Right atrium auricular region (tissue), 2 donors: ENCODE measurements around the gene PCDHGB6. TPM values are rescaled to one million over a fixed set of nuclear protein-coding genes. Genes with fewer than 3 reads are reported as not detected.

Experiments used
- DNase-seq: peaks from one replicate; pipeline ENCODE4 v3.0.0-alpha.2; 2019; ENCODE audit warnings: low spot score
- H3K27ac ChIP-seq, 2 donors: fragments of 200-600 bp; sonication (generic); 1 replicate in 1 of 2; 2 replicates in 1 of 2; pipeline ENCODE4 v1.5.1; 2016 to 2019
- H3K27me3 ChIP-seq, 2 donors: fragments of 200-600 bp; sonication (generic); one replicate each; pipeline versions ENCODE4 v1.5.1 to v1.6.0; 2017 to 2019
- H3K36me3 ChIP-seq: fragments of 200-600 bp; sonication (generic); one replicate; pipeline ENCODE4 v1.5.1; 2016
- H3K4me1 ChIP-seq, 2 donors: fragments of 200-600 bp; sonication (generic); one replicate each; pipeline versions ENCODE4 v1.5.1 to v1.6.0; 2017 to 2019
- H3K4me3 ChIP-seq, 2 donors: fragments of 200-600 bp; sonication (generic); 1 replicate in 1 of 2; 2 replicates in 1 of 2; pipeline ENCODE4 v1.5.1; 2017 to 2019; ENCODE audit warnings: mild to moderate bottlenecking in 1 of 2, moderate library complexity in 1 of 2
- H3K9me3 ChIP-seq, 2 donors: fragments of 200-600 bp; sonication (generic); one replicate each; pipeline ENCODE4 v1.5.1; 2019
- CTCF ChIP-seq, 2 donors: fragments of 200-600 bp; sonication (generic); IDR thresholded peaks; one replicate each; pipeline ENCODE4 v1.5.1; 2019; ENCODE audit warnings: antibody characterized with exemption in 2 of 2
- total RNA-seq, 2 donors: library from RNA; depleted of rRNA; stranded (reverse); fragments of >200 nt; gene quantifications; one replicate each; pipeline ENCODE4 v1.1.0, GENCODE V29; 2016

The PCDHGB6 gene
- total RNA-seq, 2 donors from 2014 or later: 5.0 to 7.1 TPM

GRCh38 chr5:141437221-141437620 lies 29.4 kb downstream of the PCDHGB6 start:
- Histone ChIP-seq H3K4me1 (peaks cover 0 to 3% of the 10 kb centered on the region in 2 donors), H3K27ac (no peak overlapping the region), H3K27me3 (no peaks in the 10 kb centered on the region), H3K9me3 (peaks cover 11 to 79% of the 10 kb centered on the region in 2 donors), H3K36me3 (no peaks in the 10 kb centered on the region), H3K4me3 (no peak overlapping the region)
- no peak for TF ChIP-seq CTCF (IDR thresholded peaks at IDR 0.05)
- no peak for DNase-seq

DNA sequence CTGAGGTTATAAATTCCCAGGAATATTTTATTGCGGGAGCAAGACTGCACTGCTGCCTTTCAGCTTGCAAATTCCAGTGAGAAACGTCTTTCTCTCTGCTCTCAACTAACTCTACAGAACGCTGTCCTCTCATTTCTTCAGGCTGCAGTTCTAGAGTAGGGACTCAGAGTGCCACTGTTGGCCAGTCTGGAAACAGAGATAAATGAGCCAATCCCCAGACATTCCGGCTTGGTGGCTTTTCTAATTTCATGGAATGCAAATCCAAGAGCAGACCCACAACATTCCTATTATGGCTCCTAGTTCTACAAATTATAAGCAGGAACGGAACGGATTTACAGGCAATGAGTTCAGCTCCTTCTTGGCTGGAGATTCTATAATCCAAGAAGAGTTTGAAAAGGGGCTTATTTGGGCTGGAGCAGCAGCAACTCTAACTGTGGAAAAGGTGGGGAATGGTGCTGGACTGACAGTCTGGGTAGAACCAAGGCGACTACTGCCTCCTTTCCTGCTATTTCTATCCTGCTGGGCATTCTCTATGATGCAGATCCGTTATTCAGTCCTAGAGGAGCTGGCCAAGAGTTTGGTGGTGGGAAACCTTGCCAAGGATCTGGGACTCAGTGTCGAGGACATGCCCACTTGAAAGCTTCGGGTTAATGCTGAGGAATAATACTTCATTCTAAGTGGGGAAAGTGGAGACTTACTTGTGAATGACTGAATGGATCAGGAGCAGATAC lies 31.8 kb downstream of the PCDHGB6 start:
- no peaks in the 10 kb centered on the region for H3K4me1 ChIP-seq
- H3K27me3 ChIP-seq: no peaks in the 10 kb centered on the region
- H3K4me3 ChIP-seq: no peak overlapping the region
- no peaks in the 10 kb centered on the region for H3K36me3 ChIP-seq
- H3K27ac ChIP-seq: no peak overlapping the region
- TF ChIP-seq CTCF (IDR thresholded peaks at IDR 0.05): no peak
- no peak for DNase-seq
- peaks cover 11 to 68% of the 10 kb centered on the region in 2 donors for H3K9me3 ChIP-seq

- Histone ChIP-seq H3K27me3 (no peaks in the 10 kb centered on the region), H3K27ac (no peak overlapping the region), H3K4me3 (no peak overlapping the region), H3K36me3 (no peaks in the 10 kb centered on the region), H3K4me1 (no peaks in the 10 kb centered on the region), H3K9me3 (peaks cover 11 to 66% of the 10 kb centered on the region in 2 donors)
- TF ChIP-seq CTCF (IDR thresholded peaks at IDR 0.05): no peak
- DNase-seq: no peak
Measured at GRCh38 chr5:141440341-141440740, 32.5 kb downstream of the PCDHGB6 start.

DNA sequence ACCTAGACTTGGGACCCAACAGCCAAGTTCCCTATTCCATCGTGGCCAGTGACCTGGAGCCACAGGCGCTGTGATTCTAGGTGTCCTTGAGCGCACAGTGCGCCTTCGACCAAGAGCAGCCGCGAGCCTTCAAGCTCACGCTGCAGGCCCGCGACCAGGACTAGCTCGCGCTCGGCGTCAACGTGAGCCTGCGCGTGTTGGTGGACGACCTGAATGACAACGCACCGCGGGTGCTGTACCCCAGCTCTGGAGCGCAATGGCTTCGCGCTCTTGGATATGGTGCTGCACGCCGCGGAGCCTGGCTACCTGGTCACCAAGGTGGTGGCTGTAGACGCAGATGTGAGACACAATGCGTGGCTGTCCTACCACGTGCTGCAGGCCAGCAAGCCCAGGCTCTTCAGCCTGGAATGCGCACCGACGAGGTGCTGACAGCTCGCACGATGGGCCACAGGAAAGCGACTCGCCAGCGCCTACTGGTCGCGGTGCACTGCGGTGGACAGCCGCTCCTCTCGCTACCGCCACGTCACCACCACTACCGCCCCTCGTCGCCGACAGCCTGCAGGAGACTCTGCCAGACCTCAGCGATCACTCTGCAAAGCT lies 33.9 kb downstream of the PCDHGB6 start:
- H3K27me3 ChIP-seq: no peaks in the 10 kb centered on the region
- H3K36me3 ChIP-seq: no peaks in the 10 kb centered on the region
- no peak overlapping the region for H3K27ac ChIP-seq
- H3K4me1 ChIP-seq: no peaks in the 10 kb centered on the region
- H3K4me3 ChIP-seq: no peak overlapping the region
- TF ChIP-seq CTCF (IDR thresholded peaks at IDR 0.05): no peak
- no peak for DNase-seq
- peaks cover 5 to 55% of the 10 kb centered on the region in 2 donors for H3K9me3 ChIP-seq

Other genes with a start within 250 kb of the PCDHGB6 start
- gene PCDHB7, start 235.4 kb upstream of the PCDHGB6 start, total RNA-seq: 1 to 10 TPM; 1.0 to 1.4 TPM
- 1 to 10 TPM in 1 of 2 donors, under 1 TPM in 1; 0.90 to 1.7 TPM for gene PCDHB8, start 230.2 kb upstream of the PCDHGB6 start, total RNA-seq
- 1 to 10 TPM; 5.3 TPM for gene PCDHB16, start 225.6 kb upstream of the PCDHGB6 start, total RNA-seq
- gene PCDHB9, start 220.9 kb upstream of the PCDHGB6 start, total RNA-seq: 1 to 10 TPM; 1.7 to 2.5 TPM
- gene PCDHB10, start 215.7 kb upstream of the PCDHGB6 start, total RNA-seq: 1 to 10 TPM; 2.0 to 2.5 TPM
- 1 to 10 TPM; 1.8 to 2.4 TPM for gene PCDHB11, start 208.4 kb upstream of the PCDHGB6 start, total RNA-seq
- 1 to 10 TPM; 1.8 to 2.3 TPM for gene PCDHB12, start 199.3 kb upstream of the PCDHGB6 start, total RNA-seq
- 1 to 10 TPM; 4.2 to 5.0 TPM for gene PCDHB13, start 194.1 kb upstream of the PCDHGB6 start, total RNA-seq
- 1 to 10 TPM; 4.3 to 5.1 TPM for gene PCDHB14, start 184.7 kb upstream of the PCDHGB6 start, total RNA-seq
- 1 to 10 TPM; 3.2 to 5.3 TPM for gene PCDHB15, start 162.6 kb upstream of the PCDHGB6 start, total RNA-seq
- not detected for gene SLC25A2, start 104.0 kb upstream of the PCDHGB6 start, total RNA-seq
- gene TAF7, start 87.2 kb upstream of the PCDHGB6 start, total RNA-seq: 10 to 100 TPM; 73.9 to 82.6 TPM
- gene PCDHGA1, start 77.5 kb upstream of the PCDHGB6 start, total RNA-seq: 1 to 10 TPM; 1.4 to 2.0 TPM
- gene PCDHGA2, start 69.3 kb upstream of the PCDHGB6 start, total RNA-seq: 1 to 10 TPM; 7.5 to 7.7 TPM
- gene PCDHGA3, start 64.2 kb upstream of the PCDHGB6 start, total RNA-seq: 1 to 10 TPM; 7.0 to 8.9 TPM
- gene PCDHGB1, start 57.9 kb upstream of the PCDHGB6 start, total RNA-seq: 1 to 10 TPM; 2.4 to 3.3 TPM
- 1 to 10 TPM; 4.4 to 5.7 TPM for gene PCDHGA4, start 53.0 kb upstream of the PCDHGB6 start, total RNA-seq
- gene PCDHGB2, start 48.0 kb upstream of the PCDHGB6 start, total RNA-seq: 1 to 10 TPM; 5.2 to 6.7 TPM
- gene PCDHGA5, start 43.9 kb upstream of the PCDHGB6 start, total RNA-seq: 1 to 10 TPM; 4.0 to 5.0 TPM
- gene PCDHGB3, start 37.8 kb upstream of the PCDHGB6 start, total RNA-seq: 1 to 10 TPM; 5.4 to 7.2 TPM
- 1 to 10 TPM; 4.7 to 5.3 TPM for gene PCDHGA6, start 34.1 kb upstream of the PCDHGB6 start, total RNA-seq
- gene PCDHGA7, start 25.3 kb upstream of the PCDHGB6 start, total RNA-seq: 1 to 10 TPM; 4.9 to 6.1 TPM
- 1 to 10 TPM; 6.3 to 6.4 TPM for gene PCDHGB4, start 20.3 kb upstream of the PCDHGB6 start, total RNA-seq
- gene PCDHGA8, start 15.4 kb upstream of the PCDHGB6 start, total RNA-seq: 1 to 10 TPM; 5.0 to 5.7 TPM
- gene PCDHGB5, start 10.1 kb upstream of the PCDHGB6 start, total RNA-seq: 1 to 10 TPM; 9.7 TPM
- 1 to 10 TPM; 3.7 to 5.2 TPM for gene PCDHGA9, start 5.2 kb upstream of the PCDHGB6 start, total RNA-seq
- 1 to 10 TPM; 3.1 to 4.8 TPM for gene PCDHGA10, start 5.0 kb downstream of the PCDHGB6 start, total RNA-seq
- gene PCDHGB7, start 9.7 kb downstream of the PCDHGB6 start, total RNA-seq: 10 to 100 TPM in 1 of 2 donors, 1 to 10 TPM in 1; 6.0 to 10.5 TPM
- 1 to 10 TPM; 3.0 to 4.5 TPM for gene PCDHGA11, start 13.0 kb downstream of the PCDHGB6 start, total RNA-seq
- 1 to 10 TPM; 6.2 to 7.7 TPM for gene PCDHGA12, start 22.5 kb downstream of the PCDHGB6 start, total RNA-seq
- 10 to 100 TPM; 24.1 to 38.3 TPM for gene PCDHGC3, start 67.9 kb downstream of the PCDHGB6 start, total RNA-seq
- gene PCDHGC4, start 77.0 kb downstream of the PCDHGB6 start, total RNA-seq: 1 to 10 TPM; 1.5 to 1.7 TPM
- 1 to 10 TPM; 1.4 to 1.7 TPM for gene PCDHGC5, start 81.1 kb downstream of the PCDHGB6 start, total RNA-seq
- 10 to 100 TPM; 18.7 to 82.7 TPM for gene DIAPH1, start 211.0 kb downstream of the PCDHGB6 start, total RNA-seq
- 10 to 100 TPM; 21.0 to 22.2 TPM for gene HDAC3, start 228.8 kb downstream of the PCDHGB6 start, total RNA-seq
- 1 to 10 TPM in 1 of 2 donors, under 1 TPM in 1; 0.41 to 1.3 TPM for gene RELL2, start 229.0 kb downstream of the PCDHGB6 start, total RNA-seq
- gene FCHSD1, start 243.4 kb downstream of the PCDHGB6 start, total RNA-seq: 1 to 10 TPM; 5.1 to 6.4 TPM